ENCODE measurements around the gene TRMT11. TPM values are rescaled to one million over a fixed set of nuclear protein-coding genes. Genes with fewer than 3 reads are reported as not detected.
"Not testable (repeated sequence)": the region's sequence is repeated elsewhere in the genome, so short reads cannot be mapped to it uniquely, and the experiment has no call there.

The TRMT11 gene
- polyA plus RNA-seq, 3 donors = 2.1 to 3.3 (median 2.1) TPM

GRCh38 chr6:125949069-125949468 is 37.3 kb upstream of the TRMT11 start:
- no peaks in the 10 kb centered on the region for H4K20me1 ChIP-seq (ENCODE audit: insufficient read depth, low read length)
- H3K4me1 ChIP-seq (ENCODE audit: control insufficient read depth in 1 of 2, insufficient read depth in 2 of 2, low read length in 2 of 2) = peaks cover 8 to 18% of the 10 kb centered on the region in 2 donors
- no peaks in the 10 kb centered on the region for H3K9me3 ChIP-seq (replicated peaks in 1 of 2; ENCODE audit: control insufficient read depth in 1 of 2, insufficient read depth in 1 of 2, low read length in 2 of 2)
- H3K4me3 ChIP-seq (replicated peaks in 1 of 3; ENCODE audit: low read depth in 2 of 3, low read length in 3 of 3) = no peak overlapping the region
- H3K27me3 Mint-ChIP-seq (ENCODE audit: low read depth in 3 of 3) = peaks cover 0 to 2% (median 0%) of the 10 kb centered on the region in 3 donors
- H3K9me3 Mint-ChIP-seq = peaks cover 0 to 3% (median 0%) of the 10 kb centered on the region in 7 donors
- H3K27me3 ChIP-seq (ENCODE audit: control insufficient read depth in 2 of 2, insufficient read depth in 2 of 2, low read length in 2 of 2) = no peaks in the 10 kb centered on the region
- no peak overlapping the region for H3K4me2 ChIP-seq (replicated peaks; ENCODE audit: extremely low read depth, low read length, poor library complexity, severe bottlenecking)
- peaks cover 28% of the 10 kb centered on the region for H3K4me1 Mint-ChIP-seq
- no peak for DNase-seq
- no peak overlapping the region for H3K27ac Mint-ChIP-seq
- no peak overlapping the region for H3K27ac ChIP-seq (ENCODE audit: low read depth in 1 of 2, low read length in 2 of 2)
- H2AFZ ChIP-seq (ENCODE audit: insufficient read depth, low read depth, low read length, poor library complexity, severe bottlenecking) = no peak overlapping the region
- no CpG with 5 or more reads among the region's 2 CpGs for WGBS (ENCODE audit: insufficient coverage)
- intact Hi-C loops (cut with micrococcal nuclease) = no loop called here
- H3K36me3 Mint-ChIP-seq = no peaks in the 10 kb centered on the region
- H3K9ac ChIP-seq (ENCODE audit: insufficient read depth, low read length, poor library complexity, severe bottlenecking) = no peak overlapping the region
- H3K36me3 ChIP-seq (replicated peaks in 1 of 2; ENCODE audit: control insufficient read depth in 1 of 2, insufficient read depth in 2 of 2, low read length in 2 of 2) = no peaks in the 10 kb centered on the region
- H3K4me3 Mint-ChIP-seq = no peak overlapping the region
- no peak for TF ChIP-seq CTCF (IDR thresholded peaks at IDR 0.05)
- H3K79me2 ChIP-seq (ENCODE audit: insufficient read depth, low read length) = no peaks in the 10 kb centered on the region

- Histone ChIP-seq H3K79me2 (ENCODE audit: insufficient read depth, low read length) (no peaks in the 10 kb centered on the region), H3K4me3 (replicated peaks in 1 of 3; ENCODE audit: low read depth in 2 of 3, low read length in 3 of 3) (no peak overlapping the region), H3K27ac (ENCODE audit: low read depth in 1 of 2, low read length in 2 of 2) (no peak overlapping the region), H4K20me1 (ENCODE audit: insufficient read depth, low read length) (no peaks in the 10 kb centered on the region), H3K4me2 (replicated peaks; ENCODE audit: extremely low read depth, low read length, poor library complexity, severe bottlenecking) (no peak overlapping the region), H3K4me1 (ENCODE audit: control insufficient read depth in 1 of 2, insufficient read depth in 2 of 2, low read length in 2 of 2) (peaks cover 0 to 7% of the 10 kb centered on the region in 2 donors), H3K9ac (ENCODE audit: insufficient read depth, low read length, poor library complexity, severe bottlenecking) (no peak overlapping the region), H2AFZ (ENCODE audit: insufficient read depth, low read depth, low read length, poor library complexity, severe bottlenecking) (no peak overlapping the region), H3K9me3 (replicated peaks in 1 of 2; ENCODE audit: control insufficient read depth in 1 of 2, insufficient read depth in 1 of 2, low read length in 2 of 2) (no peaks in the 10 kb centered on the region), H3K27me3 (ENCODE audit: control insufficient read depth in 2 of 2, insufficient read depth in 2 of 2, low read length in 2 of 2) (no peaks in the 10 kb centered on the region), H3K36me3 (replicated peaks in 1 of 2; ENCODE audit: control insufficient read depth in 1 of 2, insufficient read depth in 2 of 2, low read length in 2 of 2) (no peaks in the 10 kb centered on the region)
- 90% methylated on average over 5 of the region's 6 CpGs for WGBS (ENCODE audit: insufficient coverage)
- intact Hi-C loops (cut with micrococcal nuclease) = loop anchor here in 1 of 2 donors (10.0 kb wide), 2 partner anchors 45 to 165 kb away; no protein-coding TSS in a partner anchor
- H3K9me3 Mint-ChIP-seq = peaks cover 0 to 3% (median 0%) of the 10 kb centered on the region in 7 donors
- H3K27me3 Mint-ChIP-seq (ENCODE audit: low read depth in 3 of 3) = peaks cover 0 to 2% (median 0%) of the 10 kb centered on the region in 3 donors
- peaks cover 17% of the 10 kb centered on the region for H3K4me1 Mint-ChIP-seq
- H3K27ac Mint-ChIP-seq = peak overlapping the region in 1 of 7 donors; percentile 26
- DNase-seq = no peak
- no peaks in the 10 kb centered on the region for H3K36me3 Mint-ChIP-seq
- no peak overlapping the region for H3K4me3 Mint-ChIP-seq
- TF ChIP-seq CTCF (IDR thresholded peaks at IDR 0.05) = no peak
Measured at GRCh38 chr6:125950293-125950692, 36.0 kb upstream of the TRMT11 start.

GRCh38 chr6:125950716-125951115 is 35.6 kb upstream of the TRMT11 start:
- not testable (repeated sequence) for H3K27ac ChIP-seq (ENCODE audit: low read depth in 1 of 2, low read length in 2 of 2); H3K36me3 ChIP-seq (replicated peaks in 1 of 2; ENCODE audit: control insufficient read depth in 1 of 2, insufficient read depth in 2 of 2, low read length in 2 of 2); H3K9ac ChIP-seq (ENCODE audit: insufficient read depth, low read length, poor library complexity, severe bottlenecking); H3K9me3 Mint-ChIP-seq; H3K79me2 ChIP-seq (ENCODE audit: insufficient read depth, low read length); H3K27me3 Mint-ChIP-seq (ENCODE audit: low read depth in 3 of 3); H3K9me3 ChIP-seq (replicated peaks in 1 of 2; ENCODE audit: control insufficient read depth in 1 of 2, insufficient read depth in 1 of 2, low read length in 2 of 2); H3K4me2 ChIP-seq (replicated peaks; ENCODE audit: extremely low read depth, low read length, poor library complexity, severe bottlenecking); H3K4me1 ChIP-seq (ENCODE audit: control insufficient read depth in 1 of 2, insufficient read depth in 2 of 2, low read length in 2 of 2); H2AFZ ChIP-seq (ENCODE audit: insufficient read depth, low read depth, low read length, poor library complexity, severe bottlenecking); H4K20me1 ChIP-seq (ENCODE audit: insufficient read depth, low read length); H3K36me3 Mint-ChIP-seq; H3K27me3 ChIP-seq (ENCODE audit: control insufficient read depth in 2 of 2, insufficient read depth in 2 of 2, low read length in 2 of 2); H3K4me3 Mint-ChIP-seq; H3K4me3 ChIP-seq (replicated peaks in 1 of 3; ENCODE audit: low read depth in 2 of 3, low read length in 3 of 3); DNase-seq
- Mint-ChIP-seq H3K27ac (peak overlapping the region in 1 of 7 donors; percentile 42), H3K4me1 (peaks cover 16% of the 10 kb centered on the region)
- intact Hi-C loops (cut with micrococcal nuclease) = loop anchor here in 1 of 2 donors (10.0 kb wide), 2 partner anchors 46 to 166 kb away; no protein-coding TSS in a partner anchor
- WGBS (ENCODE audit: insufficient coverage) = no CpG with 5 or more reads among the region's 6 CpGs
